Hepatocyte (in vitro differentiated cells): Measurements from ENCODE around the gene SLC16A3. TPM values are rescaled to one million over a fixed set of nuclear protein-coding genes. Genes with fewer than 3 reads are reported as not detected.

Source experiments
- DNase-seq: peaks from one replicate; pipeline ENCODE4 v3.0.0-alpha.2; 2016; ENCODE audit warnings: low spot score
- H2AFZ ChIP-seq: fragments of 200-600 bp; sonication (generic); 2 replicates; pipeline ENCODE4 v1.6.0; 2016; ENCODE audit warnings: antibody characterized with exemption, mild to moderate bottlenecking
- H3K27ac ChIP-seq: fragments of 200-600 bp; sonication (generic); 2 replicates; pipeline ENCODE4 v1.5.1; 2016; ENCODE audit warnings: mild to moderate bottlenecking
- H3K27me3 ChIP-seq: fragments of 200-600 bp; sonication (generic); 2 replicates; pipeline ENCODE4 v1.6.1; 2016
- H3K36me3 ChIP-seq: fragments of 200-600 bp; sonication (generic); replicated peaks from 2 replicates; pipeline ENCODE4 v1.5.1; 2016; ENCODE audit warnings: low read depth; ENCODE audit not compliant: insufficient read depth
- H3K4me1 ChIP-seq: fragments of 200-600 bp; sonication (generic); 2 replicates; pipeline ENCODE4 v1.5.1; 2016; ENCODE audit warnings: mild to moderate bottlenecking, moderate library complexity; ENCODE audit not compliant: insufficient read depth
- H3K4me2 ChIP-seq: fragments of 200-600 bp; sonication (generic); 2 replicates; pipeline ENCODE4 v1.6.0; 2016
- H3K4me3 ChIP-seq: fragments of 200-600 bp; sonication (generic); 2 replicates; pipeline ENCODE4 v1.5.1; 2016; ENCODE audit warnings: mild to moderate bottlenecking
- H3K79me2 ChIP-seq: fragments of 200-600 bp; sonication (generic); 2 replicates; pipeline ENCODE4 v1.6.0; 2017; ENCODE audit warnings: mild to moderate bottlenecking
- H3K9me2 ChIP-seq: fragments of 200-600 bp; sonication (generic); replicated peaks from 2 replicates; pipeline ENCODE4 v1.6.0; 2017; ENCODE audit warnings: mild to moderate bottlenecking; ENCODE audit not compliant: insufficient read depth
- H3K9me3 ChIP-seq: fragments of 200-600 bp; sonication (generic); 2 replicates; pipeline ENCODE4 v1.5.1; 2016; ENCODE audit warnings: low read depth, mild to moderate bottlenecking
- H4K20me1 ChIP-seq: fragments of 200-600 bp; sonication (generic); 2 replicates; pipeline ENCODE4 v1.6.0; 2016; ENCODE audit warnings: mild to moderate bottlenecking; ENCODE audit not compliant: insufficient read depth, poor library complexity, severe bottlenecking
- CTCF ChIP-seq: fragments of 200-600 bp; sonication (generic); IDR thresholded peaks from 2 replicates; pipeline ENCODE4 v1.5.1; 2016; ENCODE audit warnings: antibody characterized with exemption, mild to moderate bottlenecking; ENCODE audit not compliant: poor library complexity
- EZH2 ChIP-seq: fragments of 200-600 bp; sonication (generic); IDR thresholded peaks from 2 replicates; pipeline ENCODE4 v1.6.1; 2016; ENCODE audit warnings: antibody characterized with exemption, mild to moderate bottlenecking, borderline replicate concordance
- EZH2phosphoT487 ChIP-seq: fragments of 200-600 bp; sonication (generic); IDR thresholded peaks from one replicate; pipeline ENCODE4 v1.6.1; 2018; ENCODE audit warnings: antibody characterized with exemption, mild to moderate bottlenecking, low read depth, moderate library complexity; ENCODE audit not compliant: unreplicated experiment, severe bottlenecking
- WGBS: methylation state at CpG from one replicate; pipeline ENCODE4 v1.1.6; 2016; ENCODE audit warnings: low lambda C conversion rate; ENCODE audit errors: missing lambda C conversion rate; 5-methylcytosine and 5-hydroxymethylcytosine counted together
- polyA plus RNA-seq: library from polyadenylated mRNA; unstranded; fragments of >200 nt; fragmentation: Nextera tagmentation; extraction: Ambion mirVana; gene quantifications from 2 replicates; pipeline ENCODE4 v1.2.1, GENCODE V29; 2016
- total RNA-seq: library from RNA; depleted of rRNA; stranded (reverse); fragments of >200 nt; gene quantifications from 2 replicates; pipeline ENCODE4 v1.2.3, GENCODE V29; 2014

SLC16A3 gene
- total and polyA plus RNA-seq, 2 experiments from 2014 or later, result 125 to 290 TPM

GRCh38 chr17:82242698-82242976 is 13.8 kb downstream of the SLC16A3 start:
- TF ChIP-seq CTCF, result no peak
- TF ChIP-seq EZH2phosphoT487, result no peak
- no peak for TF ChIP-seq EZH2
- H3K27me3 ChIP-seq, result no peaks in the 10 kb centered on the region
- peak overlapping the region; percentile 68 for H3K27ac ChIP-seq
- DNase-seq, result no peak
- H3K4me1 ChIP-seq, result peaks cover 27% of the 10 kb centered on the region
- H2AFZ ChIP-seq, result no peak overlapping the region
- H4K20me1 ChIP-seq, result peaks cover 64% of the 10 kb centered on the region
- no peak overlapping the region for H3K4me2 ChIP-seq
- no peaks in the 10 kb centered on the region for H3K36me3 ChIP-seq
- H3K9me3 ChIP-seq, result no peaks in the 10 kb centered on the region
- H3K9me2 ChIP-seq, result no peaks in the 10 kb centered on the region
- no peak overlapping the region for H3K4me3 ChIP-seq
- peaks cover 44% of the 10 kb centered on the region for H3K79me2 ChIP-seq
- 91% methylated on average over 24 of the region's 24 CpGs for WGBS

GRCh38 chr17:82242977-82243647 is 14.3 kb downstream of the SLC16A3 start:
- peaks cover 27% of the 10 kb centered on the region for H3K4me1 ChIP-seq
- no peaks in the 10 kb centered on the region for H3K27me3 ChIP-seq
- H3K4me2 ChIP-seq, result no peak overlapping the region
- peaks cover 69% of the 10 kb centered on the region for H4K20me1 ChIP-seq
- peak; percentile 74 for DNase-seq
- 89% methylated on average over 29 of the region's 29 CpGs for WGBS
- H3K4me3 ChIP-seq, result no peak overlapping the region
- TF ChIP-seq EZH2phosphoT487 (no peak), CTCF (no peak), EZH2 (no peak)
- H2AFZ ChIP-seq, result no peak overlapping the region
- H3K79me2 ChIP-seq, result peaks cover 48% of the 10 kb centered on the region
- H3K27ac ChIP-seq, result peak overlapping the region; percentile 68
- no peaks in the 10 kb centered on the region for H3K9me2 ChIP-seq
- H3K36me3 ChIP-seq, result no peaks in the 10 kb centered on the region
- no peaks in the 10 kb centered on the region for H3K9me3 ChIP-seq

- Histone ChIP-seq H3K79me2 (peaks cover 55% of the 10 kb centered on the region), H2AFZ (no peak overlapping the region), H3K9me3 (no peaks in the 10 kb centered on the region), H4K20me1 (peaks cover 71% of the 10 kb centered on the region), H3K9me2 (no peaks in the 10 kb centered on the region), H3K4me3 (no peak overlapping the region), H3K36me3 (no peaks in the 10 kb centered on the region), H3K27ac (no peak overlapping the region), H3K4me1 (peaks cover 25% of the 10 kb centered on the region), H3K4me2 (no peak overlapping the region), H3K27me3 (no peaks in the 10 kb centered on the region)
- no peak for TF ChIP-seq CTCF
- TF ChIP-seq EZH2phosphoT487, result no peak
- no peak for TF ChIP-seq EZH2
- no peak for DNase-seq
- WGBS, result 94% methylated on average over 19 of the region's 19 CpGs
Measured at GRCh38 chr17:82243648-82244412, 15.0 kb downstream of the SLC16A3 start.
